ENCODE data around the gene CTNNBL1.
"Not testable (repeated sequence)": the region's sequence is repeated elsewhere in the genome, so short reads cannot be mapped to it uniquely, and the experiment has no call there.

The CTNNBL1 gene

DNA sequence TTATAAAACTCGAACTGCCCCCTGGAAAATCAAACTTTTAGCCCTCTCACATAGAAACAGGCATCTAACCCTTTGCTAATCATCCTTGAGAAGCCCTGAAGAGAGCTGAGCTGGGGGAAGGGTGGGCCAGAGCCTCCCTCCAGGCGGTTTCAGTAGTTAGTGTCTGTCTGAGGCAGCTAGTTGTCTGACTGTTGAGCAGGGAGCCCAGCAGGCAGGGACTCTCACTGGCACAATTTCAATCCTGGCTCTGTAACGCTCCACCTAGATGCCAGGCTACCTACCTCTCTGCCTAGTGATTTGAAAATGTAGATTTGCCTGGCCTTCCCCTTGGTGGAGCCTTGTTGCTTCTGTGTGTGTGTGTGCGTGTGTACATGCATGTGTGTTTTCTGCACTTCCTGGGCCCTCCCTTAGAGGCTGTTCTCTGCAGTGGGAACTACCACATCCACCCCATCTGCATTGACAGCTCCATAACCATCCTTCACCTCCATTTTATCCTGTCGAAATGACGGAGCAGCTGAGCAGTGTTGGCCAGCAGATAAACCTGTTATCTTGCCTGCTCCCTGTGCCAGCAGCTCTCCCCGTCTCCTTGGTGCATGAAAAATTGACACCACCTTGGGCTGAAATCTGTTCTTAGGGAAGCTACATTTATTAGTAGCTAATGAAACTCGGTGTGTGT lies 139.5 kb downstream of the CTNNBL1 start:
- no peak for DNase-seq

- no peak for DNase-seq
Measured at GRCh38 chr20:37836926-37837325, 143.1 kb downstream of the CTNNBL1 start.

DNA sequence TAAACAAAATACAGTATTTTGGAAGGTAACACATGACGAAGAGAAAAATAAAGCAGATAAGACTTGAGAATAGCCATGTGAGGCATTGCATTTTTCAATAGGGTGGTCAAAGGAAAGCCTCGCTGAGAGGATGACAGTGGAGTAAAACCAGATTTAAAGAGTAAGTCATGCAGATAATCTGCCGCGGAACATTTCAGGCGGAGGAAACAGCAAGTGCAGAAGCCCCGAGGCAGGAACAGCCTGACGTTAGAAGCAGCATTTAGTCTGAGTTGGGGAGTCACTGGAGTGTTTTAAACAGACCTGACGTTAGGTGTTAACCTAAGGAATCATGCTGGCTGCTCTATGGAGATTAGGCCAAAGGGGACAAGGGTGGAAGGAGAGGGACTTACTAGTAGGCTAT lies 144.1 kb downstream of the CTNNBL1 start:
- no peak for DNase-seq

DNA sequence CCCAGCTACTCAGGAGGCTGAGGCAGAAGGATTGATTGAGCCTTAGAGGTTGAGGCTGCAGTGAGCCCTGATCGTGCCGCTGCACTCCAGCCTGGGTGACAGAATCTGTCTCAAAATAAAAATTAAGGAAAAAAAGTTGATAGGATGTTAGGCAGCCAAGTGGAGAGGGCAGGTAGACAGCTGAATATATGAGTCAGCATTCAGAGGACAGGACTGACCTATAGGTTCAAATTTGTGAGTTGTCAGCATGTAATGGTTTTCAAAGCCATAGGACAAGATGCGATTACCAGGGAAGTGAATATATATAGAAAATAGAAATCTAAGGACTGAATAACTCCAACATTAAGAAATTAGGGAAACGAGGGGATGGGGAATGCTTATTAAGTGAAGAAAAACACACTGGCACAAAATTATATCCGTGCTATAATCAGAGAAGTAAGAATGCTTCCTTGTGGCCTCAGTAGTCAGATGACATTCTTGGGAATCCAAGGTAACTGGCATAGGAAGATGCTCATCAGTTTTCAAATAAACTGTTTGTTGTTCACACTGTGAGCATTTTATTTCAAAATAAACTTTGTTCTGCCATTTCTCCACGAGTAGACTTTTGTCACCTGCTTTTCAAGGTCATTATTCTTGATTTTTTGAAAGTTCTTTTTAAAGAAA lies 145.1 kb downstream of the CTNNBL1 start:
- DNase-seq = no peak

DNA sequence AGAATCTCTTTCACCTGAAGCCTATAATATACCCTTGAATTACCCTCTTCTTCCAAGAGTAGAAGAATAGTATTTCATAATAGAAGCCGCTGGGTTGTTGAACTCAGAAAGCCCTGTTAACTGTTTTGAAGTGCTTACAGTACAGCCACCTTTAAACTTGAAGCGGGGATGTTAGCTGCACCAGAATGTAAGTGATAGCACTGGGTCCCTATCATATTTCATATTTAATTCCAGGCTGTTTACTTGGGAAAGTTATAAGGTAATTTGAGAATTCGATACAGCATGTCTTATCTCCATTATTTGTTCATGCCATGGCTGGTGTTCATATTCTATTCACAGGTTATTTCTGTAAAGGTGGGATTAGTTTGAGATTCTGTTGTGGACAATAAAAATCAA lies 145.6 kb downstream of the CTNNBL1 start:
- no peak for DNase-seq

DNA sequence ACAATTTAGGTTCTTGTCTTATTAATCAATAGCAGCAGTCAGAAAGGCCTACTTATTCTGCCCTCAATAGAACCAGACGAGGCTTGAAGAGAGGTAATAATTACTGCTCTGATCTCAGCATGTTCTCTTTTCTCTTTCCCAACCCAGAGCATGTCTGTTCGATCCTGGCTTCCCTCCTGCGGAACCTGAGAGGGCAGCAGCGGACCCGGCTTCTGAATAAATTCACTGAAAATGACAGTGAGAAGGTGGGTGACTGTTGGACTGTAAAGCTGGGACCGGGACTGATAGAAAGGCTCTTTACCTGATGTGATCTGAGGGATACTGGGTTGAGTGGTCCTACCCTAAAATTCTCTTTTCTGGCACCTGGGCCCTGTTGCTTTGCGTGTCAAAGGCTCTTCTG lies 146.1 kb downstream of the CTNNBL1 start:
- DNase-seq = no peak

DNA sequence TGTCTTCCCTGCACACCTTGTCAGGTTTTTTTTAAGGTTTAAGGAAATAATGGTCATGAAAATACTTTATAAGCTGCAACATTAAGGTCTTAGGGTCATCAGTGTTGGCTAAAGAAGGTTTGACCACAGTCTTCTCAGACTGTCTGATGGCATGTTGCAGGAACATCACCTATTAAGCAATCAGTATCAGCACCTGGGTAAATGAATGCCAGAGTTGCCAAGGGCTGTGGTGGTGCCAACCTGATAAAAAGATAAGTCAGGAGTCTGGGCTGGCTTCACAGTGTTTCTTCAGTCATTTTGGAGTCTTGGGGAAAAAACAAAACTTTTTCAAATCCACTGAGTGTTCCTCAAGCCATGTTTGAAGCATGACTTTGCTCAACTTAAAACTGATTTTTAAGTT lies 147.6 kb downstream of the CTNNBL1 start:
- no peak for DNase-seq

GRCh38 chr20:37841971-37842370 lies 148.1 kb downstream of the CTNNBL1 start:
- no peak for DNase-seq

DNA sequence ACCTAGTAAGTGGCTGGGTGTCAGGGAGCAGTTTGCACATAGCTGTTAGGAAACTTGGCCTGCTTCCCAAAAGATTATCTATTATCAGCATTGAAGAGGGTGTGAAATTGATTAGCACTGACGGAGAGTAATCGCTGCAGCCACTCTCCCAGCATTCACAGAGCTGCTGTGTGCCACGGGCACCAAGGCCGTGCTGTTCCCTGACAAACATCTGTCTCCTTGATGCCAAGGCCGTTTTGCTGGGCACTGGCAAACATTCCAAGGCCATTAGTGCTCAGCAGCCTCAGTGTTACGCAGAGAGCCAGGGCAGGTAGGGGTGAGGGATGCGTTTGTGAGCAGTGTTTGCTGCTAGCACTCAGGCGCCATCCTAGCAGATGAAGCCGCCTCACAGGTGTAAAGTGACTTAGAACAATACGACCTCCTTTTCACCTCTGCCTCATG lies 151.4 kb downstream of the CTNNBL1 start:
- no peak for DNase-seq

GRCh38 chr20:37845878-37846277 lies 152.0 kb downstream of the CTNNBL1 start:
- no peak for DNase-seq

DNA sequence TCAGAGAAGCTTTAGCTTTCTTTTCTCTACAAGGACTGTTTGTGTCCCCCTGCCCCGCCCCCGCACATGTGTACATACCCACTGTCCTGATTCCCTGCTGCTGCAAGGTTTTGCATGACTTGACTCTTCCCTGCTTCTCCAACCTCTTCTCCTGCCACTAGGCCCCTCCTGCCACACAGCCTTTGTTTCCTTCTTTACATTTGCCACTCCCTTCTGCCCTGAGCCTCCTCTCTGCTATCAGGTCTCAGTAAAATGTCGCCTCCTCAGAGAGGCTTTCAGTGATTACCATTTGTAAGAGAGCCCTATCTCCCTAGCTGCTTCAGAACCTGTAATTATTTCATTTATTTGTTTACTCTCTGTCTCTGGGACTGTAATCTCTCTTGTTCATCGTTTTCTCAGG lies 152.7 kb downstream of the CTNNBL1 start:
- DNase-seq = no peak

GRCh38 chr20:37848706-37849105 lies 154.9 kb downstream of the CTNNBL1 start:
- DNase-seq = no peak

- DNase-seq = no peak
Measured at GRCh38 chr20:37849156-37849555, 155.3 kb downstream of the CTNNBL1 start.

- no peak for DNase-seq
Measured at GRCh38 chr20:37849566-37849965, 155.7 kb downstream of the CTNNBL1 start.

- no peak for DNase-seq
Measured at GRCh38 chr20:37850036-37850592, 156.3 kb downstream of the CTNNBL1 start.

DNA sequence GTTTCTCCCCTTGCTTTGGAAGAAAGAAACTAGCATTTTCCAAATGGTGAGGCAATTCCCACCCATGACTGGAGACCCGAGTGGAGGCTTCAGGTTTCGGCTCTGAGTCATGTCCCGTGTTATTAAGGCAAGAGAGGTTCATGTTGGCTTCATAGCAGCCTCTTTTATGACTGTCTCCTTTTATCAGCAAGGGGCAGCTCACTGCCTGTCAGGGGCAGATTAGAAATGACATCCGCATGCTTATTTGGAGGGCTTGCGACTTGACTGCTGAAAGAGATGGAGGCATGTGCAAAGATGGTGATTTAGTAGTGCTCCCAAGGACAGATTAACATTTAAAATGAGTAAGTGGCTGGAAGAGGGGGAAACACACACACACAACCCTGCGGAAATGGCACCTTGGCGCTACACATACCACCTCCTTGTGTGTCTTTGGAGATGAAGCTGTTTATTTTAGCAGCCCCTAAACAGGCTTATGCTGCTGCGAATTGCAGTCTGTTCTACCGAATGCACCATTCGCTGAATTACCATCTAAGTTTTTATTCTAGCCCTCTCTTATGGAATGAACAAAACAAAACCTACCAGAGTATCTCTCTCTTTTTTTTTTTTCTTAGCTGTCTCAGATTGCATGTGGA lies 157.0 kb downstream of the CTNNBL1 start:
- no peak for DNase-seq

- no peak for DNase-seq
Measured at GRCh38 chr20:37852666-37853065, 158.8 kb downstream of the CTNNBL1 start.

DNA sequence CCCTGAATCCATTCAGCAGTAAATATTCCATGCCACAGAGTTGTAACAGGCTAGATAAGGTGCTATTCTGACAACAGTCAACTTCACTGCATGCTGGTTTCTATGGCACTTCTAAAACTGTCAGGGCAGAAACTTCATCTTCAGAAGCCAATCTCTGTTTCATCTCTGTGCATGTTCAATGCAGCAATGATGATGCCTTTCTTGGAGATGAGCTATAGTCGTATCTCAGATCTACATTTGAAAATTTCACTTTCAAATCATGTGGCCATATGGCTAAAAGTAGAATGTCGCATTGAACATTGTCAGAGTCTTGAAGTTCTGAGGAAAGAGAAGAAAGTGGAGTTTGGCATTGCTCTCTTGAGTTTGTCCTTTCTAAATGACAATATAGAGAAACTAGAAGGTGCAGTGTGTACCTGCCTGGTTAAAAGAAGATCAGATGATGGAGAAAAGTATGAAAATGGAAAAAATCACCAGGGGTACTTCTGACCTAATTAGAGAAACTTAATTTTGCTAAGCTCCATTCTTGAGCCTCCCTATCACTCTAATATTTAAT lies 160.1 kb downstream of the CTNNBL1 start:
- DNase-seq = no peak

GRCh38 chr20:37856034-37856433 lies 162.2 kb downstream of the CTNNBL1 start:
- not testable (repeated sequence) for DNase-seq

DNA sequence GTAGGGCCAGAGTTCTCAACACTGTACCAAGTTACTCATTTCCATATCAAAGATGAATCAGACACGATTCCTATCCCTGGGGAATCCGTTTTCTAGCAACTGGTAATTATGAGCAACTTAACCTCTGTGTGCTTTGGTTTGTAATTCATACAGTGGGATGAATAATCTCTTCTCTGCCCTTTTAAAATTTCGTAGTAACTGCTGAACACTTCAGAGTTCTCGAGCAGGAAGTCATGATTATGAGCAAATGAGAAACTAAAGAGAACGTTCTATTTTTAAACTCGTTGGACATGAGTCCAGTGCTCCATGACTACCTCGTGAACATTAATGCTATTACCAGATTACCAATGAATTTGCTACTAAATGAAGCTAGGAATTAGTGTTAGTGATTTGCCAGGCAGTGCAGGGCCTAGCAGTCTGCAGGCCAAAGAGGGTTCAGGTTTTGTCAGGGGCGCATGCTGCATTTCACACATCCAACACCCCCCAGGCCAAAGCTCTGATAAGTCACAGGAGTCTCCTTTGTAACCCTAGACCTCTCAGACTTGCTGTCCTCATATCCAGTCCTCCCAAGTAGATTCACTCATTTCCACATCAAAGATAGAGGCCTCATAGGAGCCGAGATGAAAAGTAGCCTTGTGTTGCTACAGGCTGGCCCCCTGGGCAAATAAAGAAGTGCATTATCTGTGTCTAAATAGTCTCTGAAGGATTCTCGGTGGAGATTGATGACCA lies 163.3 kb downstream of the CTNNBL1 start:
- DNase-seq = no peak

GRCh38 chr20:37859406-37860171 lies 165.8 kb downstream of the CTNNBL1 start:
- no peak for DNase-seq

DNA sequence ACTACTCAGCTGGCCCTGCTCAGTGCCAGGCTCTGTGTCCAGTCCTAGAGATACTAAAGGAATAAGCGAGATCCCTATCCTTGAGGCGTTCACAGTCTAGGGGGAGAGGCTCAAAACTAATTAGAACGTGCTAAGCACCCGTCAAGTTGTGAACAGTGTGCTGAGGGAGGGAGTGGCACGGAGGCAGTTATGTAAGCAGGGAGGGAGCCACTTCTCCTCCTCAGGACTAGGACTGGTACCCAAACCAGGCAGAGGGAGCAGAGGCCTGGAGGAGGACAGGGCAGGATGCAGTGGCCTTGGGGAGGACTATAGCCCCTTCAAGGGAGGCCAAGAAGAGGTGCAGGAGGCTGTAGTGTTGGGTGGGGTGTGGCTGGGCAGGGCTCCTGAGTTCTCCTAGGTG lies 169.5 kb downstream of the CTNNBL1 start:
- no peak for DNase-seq
